Epidermal melanocyte (primary cell): Measurements from ENCODE around the gene ZNF830.
"Not testable (repeated sequence)": the region's sequence is repeated elsewhere in the genome, so short reads cannot be mapped to it uniquely, and the experiment has no call there.

Source experiments
- DNase-seq: peaks from one replicate; pipeline ENCODE4 v3.0.0; 2011; ENCODE audit warnings: low spot score; ENCODE audit not compliant: insufficient read length

The ZNF830 gene, protein sequence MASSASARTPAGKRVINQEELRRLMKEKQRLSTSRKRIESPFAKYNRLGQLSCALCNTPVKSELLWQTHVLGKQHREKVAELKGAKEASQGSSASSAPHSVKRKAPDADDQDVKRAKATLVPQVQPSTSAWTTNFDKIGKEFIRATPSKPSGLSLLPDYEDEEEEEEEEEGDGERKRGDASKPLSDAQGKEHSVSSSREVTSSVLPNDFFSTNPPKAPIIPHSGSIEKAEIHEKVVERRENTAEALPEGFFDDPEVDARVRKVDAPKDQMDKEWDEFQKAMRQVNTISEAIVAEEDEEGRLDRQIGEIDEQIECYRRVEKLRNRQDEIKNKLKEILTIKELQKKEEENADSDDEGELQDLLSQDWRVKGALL

DNA sequence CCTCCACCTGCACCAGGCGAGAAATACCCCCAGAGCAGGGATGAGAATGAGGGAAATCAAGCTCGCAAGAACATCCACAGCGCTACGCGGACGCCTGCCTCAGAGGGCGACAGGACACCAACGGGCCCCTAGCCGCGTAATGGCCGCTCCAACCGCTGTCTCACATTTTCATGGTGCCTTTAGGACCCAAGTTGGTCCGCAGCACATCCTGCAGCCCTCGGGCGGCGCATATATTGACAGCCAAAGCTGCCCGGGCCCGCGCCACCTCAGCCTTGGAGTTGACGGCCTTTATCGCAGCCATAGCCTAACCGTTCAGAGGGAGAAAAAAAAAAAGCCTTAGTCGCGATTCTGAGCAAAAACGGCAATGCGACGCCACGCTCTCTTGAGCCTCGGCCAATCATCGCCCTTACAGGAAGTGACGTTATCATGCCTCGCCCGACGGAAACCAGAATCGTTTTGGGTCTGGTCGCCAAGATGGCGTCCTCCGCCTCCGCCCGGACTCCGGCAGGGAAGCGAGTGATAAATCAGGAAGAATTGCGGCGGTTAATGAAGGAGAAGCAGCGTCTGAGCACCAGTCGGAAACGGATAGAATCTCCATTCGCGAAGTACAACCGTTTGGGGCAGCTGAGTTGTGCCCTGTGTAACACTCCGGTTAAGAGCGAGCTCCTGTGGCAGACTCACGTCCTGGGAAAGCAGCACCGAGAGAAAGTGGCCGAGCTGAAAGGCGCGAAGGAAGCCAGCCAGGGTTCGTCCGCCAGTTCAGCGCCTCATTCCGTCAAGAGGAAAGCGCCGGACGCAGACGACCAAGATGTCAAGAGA, at the start of gene ZNF830, which contains the start of gene CCT6B:
Gene ZNF830, plus strand, starts transcription at position 448 of the 819 bp plus-strand sequence. Its CDS starts 27 bp downstream, at position 475.
Gene CCT6B, minus strand, starts transcription at position 368 of the 819 bp plus-strand sequence. Its CDS starts 67 bp downstream, at position 301.
- peak; percentile 94 for DNase-seq

DNA sequence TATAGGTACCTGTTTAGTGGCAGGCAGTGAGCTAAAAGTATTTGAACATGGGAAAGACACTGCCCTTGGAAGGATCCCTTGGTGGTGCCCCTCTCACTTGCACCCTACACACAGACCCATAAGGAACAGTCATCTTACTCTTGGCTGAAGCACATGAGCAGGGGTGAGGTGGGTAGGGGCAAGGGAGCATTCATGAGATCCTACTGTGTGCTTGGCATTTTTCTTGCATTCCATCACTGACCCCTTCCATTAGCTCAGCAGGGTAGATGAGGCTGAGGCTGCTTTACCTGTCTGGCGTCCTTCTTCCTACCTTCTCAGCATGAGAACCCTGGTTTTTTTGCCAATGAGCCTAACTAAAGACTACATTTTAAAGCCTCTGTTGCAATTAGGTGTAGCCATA, 48.3 kb upstream of the ZNF830 start:
- DNase-seq = no peak

DNA sequence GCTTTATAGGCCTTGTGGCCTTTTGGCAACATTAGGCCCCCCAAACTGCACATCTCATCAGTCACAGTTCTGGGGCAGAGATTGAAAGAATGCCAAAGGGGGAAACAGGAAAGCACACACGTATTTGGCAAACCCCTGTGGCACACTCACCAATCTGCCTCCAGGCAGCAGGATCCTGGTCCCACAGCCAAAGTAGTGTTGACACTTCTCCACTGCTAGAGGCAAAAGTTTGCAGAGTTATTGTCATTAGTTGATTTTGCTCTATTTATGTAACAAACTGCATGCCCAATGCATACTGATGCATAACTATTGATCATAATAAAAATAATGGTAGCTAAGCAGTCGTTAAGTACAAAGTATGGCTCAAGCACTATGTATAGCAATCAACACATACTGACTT, 45.2 kb upstream of the ZNF830 start:
- no peak for DNase-seq

DNA sequence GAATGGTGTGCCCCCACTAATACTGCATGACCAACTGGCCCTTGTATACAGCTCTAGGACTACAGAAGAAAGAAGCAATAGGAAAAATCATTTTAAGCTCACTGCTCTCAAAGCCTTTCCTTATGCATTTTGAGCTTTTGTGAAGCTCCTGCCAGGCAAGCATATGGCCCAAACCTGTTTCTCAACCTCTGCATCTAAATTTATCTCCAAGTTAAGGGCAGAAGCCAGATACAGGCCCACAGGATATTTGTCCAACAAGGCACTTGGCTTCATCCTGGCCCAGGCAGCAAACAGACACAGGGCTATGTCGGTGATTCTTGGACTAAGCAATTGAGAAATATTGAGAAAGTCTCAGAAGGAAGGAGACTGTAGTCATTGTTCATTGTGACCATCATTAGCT, 44.0 kb upstream of the ZNF830 start:
- no peak for DNase-seq

DNA sequence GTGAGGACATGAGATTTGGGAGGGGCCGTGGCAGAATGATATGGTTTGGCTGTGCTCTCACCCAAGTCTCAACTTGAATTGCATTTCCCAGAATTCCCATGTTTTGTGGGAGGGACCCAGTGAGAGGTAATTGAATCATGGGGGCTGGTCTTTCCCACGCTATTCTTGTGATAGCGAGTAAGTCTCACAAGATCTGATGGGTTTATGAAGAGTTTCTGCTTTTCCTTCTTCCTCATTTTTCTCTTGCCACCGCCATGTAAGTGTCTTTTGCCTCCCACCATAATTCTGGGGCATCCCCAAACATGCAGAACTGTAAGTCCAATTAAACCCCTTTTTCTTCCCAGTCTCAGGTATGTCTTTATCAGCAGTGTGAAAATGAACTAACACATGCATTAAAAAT, 40.7 kb upstream of the ZNF830 start:
- DNase-seq = no peak

DNA sequence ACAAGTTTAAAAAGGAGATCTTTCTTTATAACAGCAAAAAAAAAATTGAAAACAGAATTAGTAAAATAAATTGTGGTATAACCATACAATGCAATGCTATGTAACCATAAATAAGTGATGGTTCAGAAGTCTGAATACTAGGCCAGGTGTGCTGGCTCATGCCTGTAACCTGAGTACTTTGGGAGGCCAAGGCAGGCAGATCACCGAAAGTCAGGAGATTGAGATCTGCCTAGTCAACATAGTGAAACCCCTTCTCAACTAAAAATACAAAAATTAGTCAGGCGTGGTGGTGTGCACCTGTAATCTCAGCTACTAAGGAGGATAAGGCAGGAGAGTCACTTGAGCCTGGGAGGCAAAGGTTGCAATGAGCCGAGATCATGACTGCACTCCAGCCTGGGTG, 34.7 kb upstream of the ZNF830 start:
- no peak for DNase-seq

DNA sequence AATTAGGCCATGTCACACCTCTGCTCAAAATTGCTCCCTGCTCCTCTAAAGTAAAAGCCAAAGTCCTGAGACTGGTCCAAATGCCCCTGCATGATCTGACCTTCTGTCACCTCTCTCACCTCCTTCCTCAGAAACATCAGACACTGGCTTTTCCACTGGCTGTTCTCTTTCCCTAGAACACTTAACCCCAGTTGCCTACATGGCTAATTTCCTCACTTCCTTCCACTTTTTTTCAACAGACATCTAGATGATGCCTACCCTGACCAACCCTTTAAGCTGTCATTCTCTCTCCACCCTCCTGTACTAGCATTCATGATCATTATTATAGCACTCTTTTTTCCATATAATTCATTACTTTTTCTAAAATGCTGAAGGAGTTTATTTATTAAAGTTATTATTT, 31.1 kb upstream of the ZNF830 start:
- DNase-seq = no peak

DNA sequence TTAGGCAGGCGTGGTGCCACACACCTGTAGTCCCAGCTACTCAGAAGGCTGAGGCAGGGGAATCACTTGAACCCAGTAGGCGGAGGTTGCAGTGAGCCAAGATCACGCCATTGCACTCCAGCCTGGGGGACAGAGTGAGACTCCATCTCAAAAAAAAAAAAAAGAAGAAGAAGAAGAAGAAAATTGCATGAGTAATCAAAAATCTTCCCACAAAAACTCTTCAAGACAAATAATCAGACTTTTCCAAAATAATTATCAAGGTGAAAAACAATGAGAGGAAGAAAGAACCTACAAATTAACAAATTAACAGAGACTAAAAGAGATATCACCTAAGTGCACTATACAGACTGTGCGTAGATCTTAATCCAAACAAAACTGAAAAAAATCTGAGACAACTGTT, 10.6 kb upstream of the ZNF830 start:
- not testable (repeated sequence) for DNase-seq

DNA sequence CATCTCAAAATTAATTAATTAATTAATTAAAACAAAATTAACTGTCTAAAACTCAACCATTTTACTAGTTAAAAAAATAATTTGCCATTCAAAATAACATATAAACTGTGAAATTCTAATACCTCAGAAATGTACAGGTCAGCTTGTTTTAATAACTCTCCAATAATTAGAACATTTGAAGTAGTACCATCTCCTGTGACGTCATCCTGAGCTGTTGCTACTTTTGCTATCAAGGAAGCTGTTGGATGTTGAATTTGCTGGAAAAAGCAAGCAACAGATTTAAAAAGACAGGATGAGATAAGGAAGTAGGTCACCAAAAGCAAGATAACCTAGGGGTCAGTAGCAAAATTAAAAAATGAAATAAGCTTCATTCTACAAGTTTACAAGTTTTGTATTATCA, 2.9 kb upstream of the ZNF830 start:
- no peak for DNase-seq

DNA sequence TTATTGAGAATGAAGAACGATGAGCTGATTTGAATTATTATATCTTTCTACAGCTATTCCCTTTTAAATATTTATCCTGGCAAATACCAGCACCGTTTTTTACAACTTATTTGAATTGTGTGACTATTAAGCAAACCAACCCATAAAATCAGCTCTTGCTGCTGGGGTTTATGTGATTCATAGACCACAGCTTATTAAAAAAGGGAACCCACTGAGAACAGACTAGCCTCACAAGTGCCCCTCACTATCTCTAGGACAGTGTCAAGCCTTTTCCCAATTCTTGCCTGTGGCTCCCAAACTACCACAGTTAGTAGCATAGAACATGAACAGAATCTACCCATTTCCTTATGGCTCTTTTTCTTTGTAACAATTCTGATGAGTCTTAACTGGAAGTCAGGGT, 12.8 kb downstream of the ZNF830 start:
- no peak for DNase-seq

DNA sequence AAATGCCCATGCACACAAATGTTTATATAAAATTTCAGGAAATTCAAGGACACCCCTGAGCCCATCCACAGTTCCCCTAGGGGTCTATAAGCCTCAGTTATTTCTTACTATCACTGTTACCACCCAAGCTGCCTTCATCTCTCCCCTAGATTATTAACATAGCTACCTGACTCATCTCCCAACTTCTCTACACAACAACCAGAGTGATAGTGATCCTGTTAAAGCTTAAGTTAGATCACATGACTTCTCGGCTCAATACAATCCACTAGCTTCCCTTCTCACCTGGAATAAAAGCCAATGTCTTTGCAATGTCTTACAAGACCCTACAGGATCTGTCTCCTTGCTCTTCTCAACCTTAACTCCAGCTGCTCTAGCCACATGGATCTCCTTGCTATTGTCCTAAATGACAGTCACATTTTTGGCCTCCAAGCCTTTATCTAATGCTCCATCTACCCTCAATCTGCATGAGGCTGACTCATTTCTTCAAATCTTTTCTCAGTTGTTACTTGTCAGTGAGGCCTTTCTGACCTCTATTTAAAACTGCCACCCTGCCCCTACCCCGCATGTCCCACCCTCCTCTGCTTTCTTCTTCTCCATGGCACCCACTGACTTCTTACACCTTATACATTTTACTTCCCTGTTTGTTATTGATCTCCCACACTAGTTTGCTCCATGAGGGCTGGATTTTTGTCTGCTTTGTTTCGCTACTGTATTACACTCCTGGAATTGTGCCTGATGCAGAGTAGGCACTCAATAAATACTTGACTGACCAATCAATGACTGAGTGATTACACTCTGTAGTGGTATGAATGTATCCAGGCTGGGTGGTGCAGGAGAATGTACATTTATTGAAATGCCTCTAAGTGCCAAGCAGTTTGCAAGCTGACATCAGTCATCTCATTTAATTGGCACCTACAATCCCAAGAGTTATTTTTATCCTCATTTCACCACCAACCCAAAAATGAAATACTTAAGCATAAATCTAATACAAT, 13.8 kb downstream of the ZNF830 start:
- DNase-seq = no peak

DNA sequence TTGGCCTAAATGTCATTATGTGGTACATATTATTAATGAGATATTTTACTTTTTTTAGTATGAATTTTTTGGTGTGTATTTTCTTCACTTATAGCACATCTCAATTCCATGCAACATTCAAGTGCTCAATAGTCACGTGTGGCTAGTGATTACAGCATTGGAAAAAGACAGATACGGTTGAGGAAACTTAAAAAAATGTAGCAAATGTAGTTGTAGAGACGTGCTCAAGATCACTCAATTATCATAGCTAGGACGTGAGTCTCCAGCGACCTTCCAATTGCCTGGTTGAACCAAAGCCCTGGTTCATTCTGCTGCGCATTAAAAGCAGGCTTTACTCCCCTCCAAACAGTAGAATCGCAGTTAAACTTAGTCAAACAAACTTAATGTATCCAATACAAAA, 17.8 kb downstream of the ZNF830 start:
- DNase-seq = no peak

DNA sequence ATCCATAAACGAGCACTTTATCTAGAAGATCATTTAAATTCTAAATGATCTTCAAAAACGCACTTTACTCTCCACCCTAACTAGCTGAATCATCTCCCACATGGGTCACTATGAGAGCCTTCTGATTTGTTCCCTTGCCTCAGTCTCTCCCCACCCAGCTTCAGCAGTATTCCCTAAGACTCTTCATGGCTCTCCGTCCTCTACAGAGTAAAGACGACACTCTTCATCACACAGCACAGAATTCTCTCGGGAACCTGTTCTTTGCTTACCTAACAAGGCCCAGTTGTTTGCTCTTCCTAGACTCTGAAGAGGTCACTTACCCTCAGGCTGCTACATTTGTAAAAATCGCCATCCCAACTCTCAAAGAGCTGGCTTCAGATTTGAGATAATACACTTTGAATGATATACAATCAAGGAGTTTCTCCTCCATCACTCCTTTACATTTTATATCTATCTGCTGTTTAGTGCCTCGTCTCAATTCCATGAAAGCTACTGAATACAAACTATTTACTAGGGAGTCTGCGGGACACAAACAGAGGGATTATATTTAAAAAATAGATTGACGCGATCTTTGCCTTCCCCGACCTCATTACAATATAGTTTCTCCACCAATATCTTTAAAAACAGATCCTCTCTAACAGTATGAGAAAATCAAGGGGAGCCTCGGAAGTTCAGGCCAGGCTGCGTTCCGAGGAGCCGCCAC, 18.5 kb downstream of the ZNF830 start:
- DNase-seq = no peak

DNA sequence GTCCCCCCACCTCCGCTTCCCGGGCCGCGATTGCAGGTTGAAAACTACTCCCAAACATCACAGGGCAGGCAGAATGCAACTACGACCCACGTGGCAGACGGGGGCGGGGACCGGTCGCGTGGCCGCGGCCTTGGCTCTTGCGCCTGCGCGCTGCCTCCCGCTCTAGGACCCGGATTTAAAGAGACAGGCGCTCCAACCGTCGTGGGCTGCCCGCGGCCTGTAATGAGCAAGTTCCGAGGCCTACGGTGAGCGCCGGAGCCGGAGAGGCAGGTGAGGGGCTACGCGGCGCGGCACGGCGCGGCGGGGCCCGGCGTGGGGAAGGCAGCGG, 19.0 kb downstream of the ZNF830 start, which contains the start of gene LIG3:
Gene LIG3, plus strand, starts transcription at position 160 of the 328 bp plus-strand sequence. CDS start 2,494 bp downstream, outside the sequence.
- peak; percentile 91 for DNase-seq

DNA sequence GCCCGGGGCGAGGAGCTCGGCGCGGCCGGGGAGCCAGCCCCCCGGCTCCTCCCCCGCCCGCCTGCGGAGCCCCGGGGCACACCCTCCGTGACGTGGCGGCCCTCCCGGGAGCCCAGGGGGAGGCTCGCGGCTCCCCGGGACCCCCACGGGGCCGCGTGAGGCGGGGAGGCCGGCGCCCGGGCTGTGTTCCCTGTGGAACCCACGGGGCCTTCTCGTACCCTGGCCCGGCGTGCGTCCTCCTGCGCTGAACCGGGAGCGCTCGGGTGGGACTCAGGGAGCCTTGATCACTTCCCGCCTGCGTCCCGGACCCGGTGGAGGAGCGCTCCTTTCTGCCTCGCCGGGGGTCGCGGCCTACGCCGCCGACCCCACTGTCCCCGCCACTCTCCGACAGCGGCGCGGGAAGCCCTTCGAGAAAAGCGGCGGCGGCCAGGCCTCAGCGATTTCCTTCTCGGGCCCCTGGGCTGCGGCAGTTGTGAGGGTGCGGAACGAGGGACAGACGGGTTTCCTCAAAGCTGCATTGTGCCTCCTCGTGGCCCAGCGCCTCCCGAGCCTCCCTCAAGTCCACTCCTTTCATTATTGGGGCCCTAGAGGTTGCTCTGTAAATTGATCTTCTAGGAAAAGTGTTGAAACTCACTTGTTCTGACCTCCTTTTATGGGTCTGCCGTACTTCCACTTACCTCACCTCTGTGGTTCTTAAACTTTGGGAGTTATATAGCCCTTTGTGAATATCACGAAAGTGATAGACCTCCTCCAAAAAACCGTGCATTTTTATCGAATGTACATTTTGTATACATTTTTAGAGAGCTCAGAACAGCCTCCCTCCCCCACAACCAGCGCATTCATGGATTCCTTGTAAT, 19.6 kb downstream of the ZNF830 start:
- DNase-seq = peak; percentile 82

DNA sequence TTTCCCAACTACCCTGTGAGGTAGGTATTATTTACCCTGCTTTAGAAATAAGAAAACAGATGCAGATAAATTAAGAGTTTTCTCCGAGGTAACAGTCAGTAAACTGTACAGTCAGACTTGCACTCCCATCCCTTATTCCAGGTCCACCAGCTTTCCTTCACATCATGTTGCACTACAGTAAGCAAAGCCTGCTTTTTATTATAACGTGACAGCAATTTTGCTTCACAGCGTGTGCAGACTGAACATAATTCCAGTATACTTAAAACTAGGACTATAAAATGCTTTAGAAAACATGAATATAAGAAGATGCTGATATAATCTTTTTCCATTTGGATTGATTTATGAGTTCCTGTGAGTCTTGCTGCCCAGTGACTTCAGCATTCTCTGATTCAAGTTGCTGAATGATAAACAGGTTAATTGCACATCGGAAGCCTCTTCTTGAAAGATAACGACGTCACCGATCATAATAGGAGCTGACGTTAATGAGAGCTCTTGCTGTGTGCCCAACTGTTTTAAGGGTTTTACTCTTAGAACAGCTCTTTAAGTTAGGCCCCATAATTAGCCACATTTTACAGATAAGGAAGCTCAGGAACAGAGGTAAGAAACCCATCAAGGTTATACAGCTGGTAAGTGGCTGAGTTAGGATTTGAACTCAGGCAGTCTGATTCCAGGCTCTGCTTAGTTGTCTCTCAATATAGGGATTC, 20.4 kb downstream of the ZNF830 start:
- DNase-seq = no peak

DNA sequence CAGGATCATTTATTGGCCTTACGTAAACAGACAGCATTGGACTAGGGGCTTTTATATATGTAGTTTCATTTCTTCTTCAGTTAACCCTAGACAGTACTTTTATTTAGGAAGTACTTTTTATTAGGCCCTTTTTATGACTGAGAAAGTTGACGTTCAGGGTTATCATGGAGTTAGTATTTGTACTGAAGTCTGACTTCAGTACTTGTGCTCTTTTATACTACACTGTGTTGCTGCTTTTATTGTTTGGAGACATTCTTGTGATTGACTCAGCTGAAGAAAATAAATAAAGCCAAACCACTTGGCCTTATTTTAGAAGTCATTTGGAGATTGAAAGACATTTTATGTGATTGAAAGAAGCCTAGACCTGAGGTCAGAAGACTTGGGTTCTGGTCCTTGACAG, 25.9 kb downstream of the ZNF830 start:
- no peak for DNase-seq

DNA sequence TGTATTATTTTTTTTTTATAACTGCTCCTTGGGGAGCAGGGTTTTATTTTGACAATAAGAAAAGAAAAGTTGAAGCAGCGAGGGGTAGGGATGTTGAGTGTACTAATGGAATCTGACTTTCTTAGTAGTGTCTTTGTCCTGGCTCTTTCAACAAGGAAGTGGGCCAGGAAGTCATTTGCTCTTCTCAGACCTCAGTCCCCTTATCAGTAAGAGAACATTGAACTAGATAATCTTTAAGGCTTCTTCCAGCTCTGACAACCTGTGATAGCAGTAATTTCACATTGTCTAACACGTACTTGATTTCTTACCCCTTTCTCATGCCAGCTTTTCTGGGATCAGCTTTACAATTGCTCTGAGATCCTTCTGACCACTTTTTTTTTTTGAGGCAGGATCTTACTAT, 27.3 kb downstream of the ZNF830 start:
- no peak for DNase-seq

DNA sequence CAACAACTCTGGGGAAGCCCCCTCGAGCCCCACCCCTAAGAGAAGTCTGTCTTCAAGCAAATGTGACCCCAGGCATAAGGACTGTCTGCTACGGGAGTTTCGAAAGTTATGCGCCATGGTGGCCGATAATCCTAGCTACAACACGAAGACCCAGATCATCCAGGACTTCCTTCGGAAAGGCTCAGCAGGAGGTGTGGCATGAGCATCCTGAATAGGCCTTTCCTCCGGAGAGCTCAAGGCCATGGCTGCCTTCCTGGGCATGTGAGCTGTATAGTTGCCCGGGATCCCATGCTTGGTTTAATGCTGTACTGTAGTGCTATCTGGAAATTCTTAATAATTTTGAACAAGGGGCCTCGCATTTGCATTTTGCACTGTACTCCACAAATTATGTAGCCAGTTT, 28.1 kb downstream of the ZNF830 start:
- no peak for DNase-seq
